Fibroblast of lung (primary cell): ENCODE measurements around the gene PRRC2A. TPM values are rescaled to one million over a fixed set of nuclear protein-coding genes. Genes with fewer than 3 reads are reported as not detected.

Experiments
- DNase-seq, 2 donors: peaks; one replicate each; pipeline versions ENCODE4 v3.0.0 to v3.0.0-alpha.2; 2010; ENCODE audit warnings: low read depth in 2 of 2
- H2AFZ ChIP-seq: 2 replicates; pipeline ENCODE4 v1.5.1; 2012; ENCODE audit warnings: low read length, control low read depth, inconsistent platforms
- H3K27ac ChIP-seq: 2 replicates; pipeline ENCODE4 v1.5.1; 2011; ENCODE audit warnings: low read length, control low read depth; ENCODE audit not compliant: insufficient read depth
- H3K27me3 ChIP-seq: 2 replicates; pipeline ENCODE4 v1.5.1; 2011; ENCODE audit warnings: mild to moderate bottlenecking, low read length; ENCODE audit not compliant: control insufficient read depth, insufficient read depth
- H3K36me3 ChIP-seq: 2 replicates; pipeline ENCODE4 v1.5.1; 2011; ENCODE audit warnings: low read length; ENCODE audit not compliant: control insufficient read depth, insufficient read depth
- H3K4me1 ChIP-seq: 2 replicates; pipeline ENCODE4 v1.5.1; 2011; ENCODE audit warnings: low read length; ENCODE audit not compliant: control insufficient read depth, insufficient read depth; ENCODE audit errors: extremely low read depth
- H3K4me2 ChIP-seq: 2 replicates; pipeline ENCODE4 v1.5.1; 2011; ENCODE audit warnings: low read length, control low read depth; ENCODE audit not compliant: insufficient read depth; ENCODE audit errors: extremely low read depth
- H3K4me3 ChIP-seq, 4 experiments: fragments of 200-600 bp in 1 of 4; sonication (generic) in 1 of 4; replicated peaks in 1 of 4; 2 replicates each; pipeline ENCODE4 v1.5.1; 2011 to 2016; ENCODE audit warnings: low read length in 4 of 4, low read depth in 3 of 4, mild to moderate bottlenecking in 3 of 4, control low read depth in 2 of 4, inconsistent platforms in 1 of 4, mixed read lengths in 1 of 4; ENCODE audit not compliant: insufficient read depth in 1 of 4; ENCODE audit errors: control extremely low read depth in 1 of 4
- H3K79me2 ChIP-seq: 2 replicates; pipeline ENCODE4 v1.5.1; 2012; ENCODE audit warnings: mild to moderate bottlenecking, low read length, inconsistent platforms; ENCODE audit not compliant: control insufficient read depth, insufficient read depth
- H3K9ac ChIP-seq: 2 replicates; pipeline ENCODE4 v1.5.1; 2011; ENCODE audit warnings: mild to moderate bottlenecking, low read length, control low read depth; ENCODE audit not compliant: insufficient read depth
- H3K9me3 ChIP-seq: 2 replicates; pipeline ENCODE4 v1.5.1; 2012; ENCODE audit warnings: low read depth, low read length; ENCODE audit not compliant: control insufficient read depth, insufficient read depth
- H4K20me1 ChIP-seq: 2 replicates; pipeline ENCODE4 v1.5.1; 2011; ENCODE audit warnings: low read length; ENCODE audit not compliant: control insufficient read depth, insufficient read depth; ENCODE audit errors: extremely low read depth
- EZH2 ChIP-seq: IDR thresholded peaks from 2 replicates; pipeline ENCODE4 v1.5.1; 2012; ENCODE audit warnings: low read length, control low read depth, mild to moderate bottlenecking; ENCODE audit errors: missing control alignments
- polyA plus RNA-seq, 2 donors: library from polyadenylated mRNA; depleted of rRNA in 1 of 2; stranded (reverse) in 1 of 2; unstranded in 1 of 2; fragments of >200 nt; gene quantifications; 2 replicates each; pipeline ENCODE4 v1.2.1, GENCODE V29; 2011 to 2012; ENCODE audit warnings: missing spikeins in 1 of 2
- total RNA-seq: library from RNA; depleted of rRNA; stranded (reverse); fragments of >200 nt; gene quantifications from 2 replicates; pipeline ENCODE4 v1.2.1, GENCODE V29; 2014
- TF ChIP-seq, protein P1 (sequence below), 2 donors: IDR thresholded peaks in 1 of 2; conservative IDR thresholded peaks in 1 of 2; 1 replicate in 1 of 2; 2 replicates in 1 of 2; pipeline ENCODE4 v1.5.1; 2011 to 2012; ENCODE audit warnings: low read length in 2 of 2, control low read depth in 1 of 2, inconsistent platforms in 1 of 2, low read depth in 1 of 2, mild to moderate bottlenecking in 1 of 2

Gene PRRC2A
- total and polyA plus RNA-seq, 2 donors (not counting 1 experiment from before 2014, with no cell fraction given): 26.9 to 46.6 TPM

DNA sequence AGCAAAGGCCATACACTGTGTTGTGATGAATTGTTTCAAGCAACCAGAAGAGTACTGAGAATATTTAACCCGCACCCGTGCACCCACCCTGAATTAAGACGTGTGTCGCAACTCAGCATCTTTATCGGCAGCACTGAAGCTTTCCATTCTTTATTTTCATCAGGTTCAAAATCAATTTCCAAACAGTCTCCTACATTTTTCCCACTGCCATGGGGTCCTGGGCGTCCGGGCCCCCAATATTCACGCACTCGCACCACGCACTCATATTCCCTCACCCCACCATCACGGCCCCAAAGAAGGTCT, 40.1 kb upstream of the PRRC2A start:
- no peaks in the 10 kb centered on the region for H3K79me2 ChIP-seq
- H3K9ac ChIP-seq: no peak overlapping the region
- H2AFZ ChIP-seq: peak overlapping the region; percentile 66
- H3K36me3 ChIP-seq: no peaks in the 10 kb centered on the region
- peak overlapping the region; percentile 39 to 89 (median 82) for H3K4me3 ChIP-seq
- no peak overlapping the region for H3K27ac ChIP-seq
- H3K9me3 ChIP-seq: no peaks in the 10 kb centered on the region
- DNase-seq: no peak
- H4K20me1 ChIP-seq: no peaks in the 10 kb centered on the region
- no peak for TF ChIP-seq EZH2
- TF ChIP-seq, protein P1, sequence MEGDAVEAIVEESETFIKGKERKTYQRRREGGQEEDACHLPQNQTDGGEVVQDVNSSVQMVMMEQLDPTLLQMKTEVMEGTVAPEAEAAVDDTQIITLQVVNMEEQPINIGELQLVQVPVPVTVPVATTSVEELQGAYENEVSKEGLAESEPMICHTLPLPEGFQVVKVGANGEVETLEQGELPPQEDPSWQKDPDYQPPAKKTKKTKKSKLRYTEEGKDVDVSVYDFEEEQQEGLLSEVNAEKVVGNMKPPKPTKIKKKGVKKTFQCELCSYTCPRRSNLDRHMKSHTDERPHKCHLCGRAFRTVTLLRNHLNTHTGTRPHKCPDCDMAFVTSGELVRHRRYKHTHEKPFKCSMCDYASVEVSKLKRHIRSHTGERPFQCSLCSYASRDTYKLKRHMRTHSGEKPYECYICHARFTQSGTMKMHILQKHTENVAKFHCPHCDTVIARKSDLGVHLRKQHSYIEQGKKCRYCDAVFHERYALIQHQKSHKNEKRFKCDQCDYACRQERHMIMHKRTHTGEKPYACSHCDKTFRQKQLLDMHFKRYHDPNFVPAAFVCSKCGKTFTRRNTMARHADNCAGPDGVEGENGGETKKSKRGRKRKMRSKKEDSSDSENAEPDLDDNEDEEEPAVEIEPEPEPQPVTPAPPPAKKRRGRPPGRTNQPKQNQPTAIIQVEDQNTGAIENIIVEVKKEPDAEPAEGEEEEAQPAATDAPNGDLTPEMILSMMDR (conservative IDR thresholded peaks at IDR 0.05 in 1 of 2, IDR thresholded peaks at IDR 0.05 in 1 of 2; ENCODE audit: low read depth in 1 of 2, low read length in 2 of 2): no peak
- H3K27me3 ChIP-seq: peaks cover 17% of the 10 kb centered on the region
- H3K4me1 ChIP-seq: no peaks in the 10 kb centered on the region
- peak overlapping the region; percentile 99 for H3K4me2 ChIP-seq

DNA sequence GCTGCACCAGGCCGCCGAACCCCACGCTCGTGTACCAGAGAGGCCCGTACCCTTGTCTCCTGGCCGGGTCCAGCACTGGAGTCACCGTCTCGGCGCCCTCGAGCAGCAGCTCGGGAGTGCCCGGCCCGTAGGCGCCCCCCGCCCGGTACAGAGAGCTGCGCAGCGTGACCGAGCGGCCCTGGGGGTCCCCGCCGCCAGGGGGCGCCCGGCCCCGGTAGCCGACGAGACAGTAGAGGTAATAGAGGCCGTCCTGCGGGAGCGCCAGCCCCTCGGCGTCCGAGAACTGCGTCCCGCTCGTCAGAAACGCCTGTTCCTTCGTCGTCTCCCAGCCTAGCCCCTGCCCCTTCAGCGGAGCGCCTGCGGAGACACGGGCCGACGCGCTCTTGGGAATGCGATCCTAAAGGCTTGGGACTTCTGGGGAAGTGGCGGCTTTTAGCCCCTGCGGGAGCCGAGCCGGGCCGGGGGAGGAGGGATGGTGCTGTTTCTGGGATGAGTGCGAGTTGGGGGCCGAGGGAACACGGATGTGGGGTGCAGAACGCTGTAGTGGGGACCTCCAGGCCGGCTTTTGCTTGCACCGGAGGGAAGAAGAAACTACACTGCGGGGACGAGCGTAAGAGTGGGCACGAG, 39.6 kb upstream of the PRRC2A start:
- H4K20me1 ChIP-seq: no peaks in the 10 kb centered on the region
- peak; percentile 75 to 76 for DNase-seq
- peak overlapping the region; percentile 74 to 89 (median 82) for H3K4me3 ChIP-seq
- H3K27ac ChIP-seq: peak overlapping the region; percentile 23
- H3K9ac ChIP-seq: peak overlapping the region; percentile 70
- no peaks in the 10 kb centered on the region for H3K36me3 ChIP-seq
- peaks cover 11% of the 10 kb centered on the region for H3K27me3 ChIP-seq
- H3K4me2 ChIP-seq: peak overlapping the region; percentile 99
- H2AFZ ChIP-seq: peak overlapping the region; percentile 97
- no peak for TF ChIP-seq EZH2
- TF ChIP-seq, protein P1 (conservative IDR thresholded peaks at IDR 0.05 in 1 of 2, IDR thresholded peaks at IDR 0.05 in 1 of 2; ENCODE audit: low read depth in 1 of 2, low read length in 2 of 2): peak; percentile 71 to 84
- H3K9me3 ChIP-seq: no peaks in the 10 kb centered on the region
- no peaks in the 10 kb centered on the region for H3K79me2 ChIP-seq
- no peaks in the 10 kb centered on the region for H3K4me1 ChIP-seq

DNA sequence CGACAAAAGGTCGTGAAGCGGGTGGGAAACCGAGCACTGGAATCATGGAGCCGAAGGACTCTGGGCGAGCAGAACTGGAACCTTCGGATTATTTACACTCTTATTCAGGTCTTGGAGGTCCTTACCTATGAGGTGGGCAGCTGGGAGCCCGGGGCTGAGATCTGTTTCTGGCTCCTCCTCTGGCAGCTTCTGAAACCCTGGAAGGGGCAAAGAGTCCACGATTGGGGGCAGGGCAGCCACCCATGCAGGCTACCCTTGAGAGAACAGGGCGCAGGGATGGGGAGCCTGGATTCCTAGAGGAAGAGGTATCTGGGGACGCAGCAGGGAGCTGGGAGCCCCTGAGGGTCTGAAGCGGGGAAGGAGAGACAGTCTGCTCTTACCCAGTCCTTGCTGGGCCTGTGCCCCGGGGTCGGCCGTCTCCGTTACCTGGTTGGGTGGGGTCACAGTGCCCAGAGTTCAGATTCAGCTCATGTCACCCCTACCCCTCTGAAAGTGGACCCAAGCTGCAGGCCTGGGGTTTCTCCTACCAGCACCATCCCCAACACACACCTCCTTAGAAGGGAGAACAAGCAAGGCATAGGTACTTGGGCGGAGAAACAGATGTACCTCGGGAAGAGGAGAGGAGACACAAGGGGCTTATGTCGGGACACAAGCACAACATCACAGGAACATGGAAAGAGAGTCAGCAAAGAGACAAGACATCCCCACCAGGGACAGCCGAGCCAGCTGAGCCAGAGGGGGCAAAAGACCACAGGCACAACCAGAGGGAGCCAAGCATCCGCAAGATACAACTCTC, 38.9 kb upstream of the PRRC2A start:
- Histone ChIP-seq H3K36me3 (no peaks in the 10 kb centered on the region), H4K20me1 (no peaks in the 10 kb centered on the region), H3K9ac (peak overlapping the region; percentile 70), H3K9me3 (no peaks in the 10 kb centered on the region), H3K4me2 (peak overlapping the region; percentile 99), H3K27ac (no peak overlapping the region), H3K79me2 (no peaks in the 10 kb centered on the region), H3K27me3 (peaks cover 9% of the 10 kb centered on the region), H2AFZ (peak overlapping the region; percentile 97), H3K4me1 (no peaks in the 10 kb centered on the region), H3K4me3 (peak overlapping the region; percentile 74 to 89 (median 82))
- peak; percentile 16 for TF ChIP-seq EZH2
- TF ChIP-seq, protein P1 (conservative IDR thresholded peaks at IDR 0.05 in 1 of 2, IDR thresholded peaks at IDR 0.05 in 1 of 2; ENCODE audit: low read depth in 1 of 2, low read length in 2 of 2): no peak
- no peak for DNase-seq
